Glomerular visceral epithelial cell (primary cell): Measurements from ENCODE around the gene ZSWIM9.
"Not testable (repeated sequence)": the region's sequence is repeated elsewhere in the genome, so short reads cannot be mapped to it uniquely, and the experiment has no call there.

Experiments
- DNase-seq: peaks from one replicate; pipeline ENCODE4 v3.0.0-alpha.2; 2016; ENCODE audit errors: extremely low spot score

The ZSWIM9 gene

GRCh38 chr19:48213959-48214358 lies 43.5 kb downstream of the ZSWIM9 start:
- no peak for DNase-seq

- no peak for DNase-seq
These were observed 46.5 kb downstream of the ZSWIM9 start for GRCh38 chr19:48216933-48217332.

- DNase-seq = peak; percentile 33
These were observed 48.5 kb downstream of the ZSWIM9 start for GRCh38 chr19:48218997-48219396.

GRCh38 chr19:48220784-48221183 lies 50.3 kb downstream of the ZSWIM9 start:
- not testable (repeated sequence) for DNase-seq

GRCh38 chr19:48221628-48222027 lies 51.1 kb downstream of the ZSWIM9 start:
- no peak for DNase-seq

- no peak for DNase-seq
These were observed 60.2 kb downstream of the ZSWIM9 start for GRCh38 chr19:48230555-48231129.

GRCh38 chr19:48237057-48237456 lies 66.6 kb downstream of the ZSWIM9 start:
- DNase-seq = no peak

- no peak for DNase-seq
These were observed 68.6 kb downstream of the ZSWIM9 start for GRCh38 chr19:48239120-48239519.

GRCh38 chr19:48239582-48240141 lies 69.2 kb downstream of the ZSWIM9 start:
- no peak for DNase-seq

- DNase-seq = not testable (repeated sequence)
These were observed 71.3 kb downstream of the ZSWIM9 start for GRCh38 chr19:48241771-48242170.

- no peak for DNase-seq
These were observed 73.8 kb downstream of the ZSWIM9 start for GRCh38 chr19:48244281-48244680.

- no peak for DNase-seq
These were observed 75.6 kb downstream of the ZSWIM9 start for GRCh38 chr19:48246101-48246500.

GRCh38 chr19:48247212-48247611 lies 76.7 kb downstream of the ZSWIM9 start:
- DNase-seq = no peak
